Activated CD4-positive, CD25-positive, alpha-beta regulatory T cell treated with anti-CD3 and anti-CD28 coated beads, Interleukin-2, amount 50 U/mL, for 72 hours (primary cell): ENCODE results near the gene BLOC1S1.

Experiments
- DNase-seq: peaks from one replicate; pipeline ENCODE4 v3.0.0; 2021

BLOC1S1 gene

DNA sequence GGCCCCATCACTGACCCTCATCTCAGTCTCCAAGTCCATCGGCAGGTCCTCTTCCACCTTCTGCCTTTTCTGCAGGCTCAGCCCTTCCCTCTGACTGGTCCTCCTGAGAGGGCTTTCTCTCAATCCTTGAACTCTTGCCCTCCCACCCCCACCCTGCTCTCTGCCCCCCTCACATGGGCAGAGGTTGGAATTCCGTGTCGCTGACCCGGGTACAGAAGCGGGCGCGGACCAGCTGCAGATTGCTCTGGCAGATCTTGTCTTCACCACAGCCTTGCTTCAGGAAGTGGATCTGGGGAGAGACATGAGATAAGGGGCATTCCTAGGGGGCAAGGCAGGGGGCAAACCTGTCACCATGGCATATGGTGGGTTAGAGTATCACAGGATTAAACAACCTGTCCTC is 20.5 kb upstream of the BLOC1S1 start:
- no peak for DNase-seq

- peak; percentile 19 for DNase-seq
Observed at GRCh38 chr12:55696141-55696540, 19.7 kb upstream of the BLOC1S1 start.

DNA sequence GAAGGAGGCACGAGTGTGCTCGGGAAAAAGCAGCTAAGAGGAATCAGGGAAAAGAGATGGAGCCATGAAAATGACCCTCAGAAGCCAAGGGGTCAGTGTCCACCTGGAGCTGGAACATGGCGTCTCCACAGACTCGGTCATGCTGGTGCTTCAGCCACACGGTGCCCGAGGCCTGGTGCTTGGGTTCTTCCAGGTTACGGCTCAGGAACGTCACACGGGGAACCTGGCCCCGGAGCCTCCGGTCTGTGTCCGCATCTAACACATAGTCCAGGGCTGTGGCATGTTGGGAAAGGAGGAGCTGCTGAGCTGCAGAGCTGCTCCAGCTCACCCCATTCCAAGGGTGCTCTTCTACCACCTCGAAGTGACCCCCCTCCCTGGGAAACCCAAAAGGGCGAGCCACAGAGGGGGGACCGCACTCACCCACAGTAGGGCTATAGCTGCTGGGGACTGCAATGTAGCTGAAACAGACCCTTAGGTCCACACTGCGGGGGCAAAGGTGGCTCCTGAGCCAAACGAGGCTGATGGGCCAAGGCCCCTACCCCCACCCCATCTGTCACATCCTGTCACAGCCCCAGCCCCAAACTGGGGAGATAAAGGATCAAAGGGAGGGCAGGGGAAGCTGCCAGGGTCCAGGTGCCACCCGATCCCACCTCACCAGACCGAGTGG is 18.9 kb upstream of the BLOC1S1 start:
- peak; percentile 24 for DNase-seq

GRCh38 chr12:55697686-55698085 is 18.2 kb upstream of the BLOC1S1 start:
- DNase-seq = peak; percentile 27

DNA sequence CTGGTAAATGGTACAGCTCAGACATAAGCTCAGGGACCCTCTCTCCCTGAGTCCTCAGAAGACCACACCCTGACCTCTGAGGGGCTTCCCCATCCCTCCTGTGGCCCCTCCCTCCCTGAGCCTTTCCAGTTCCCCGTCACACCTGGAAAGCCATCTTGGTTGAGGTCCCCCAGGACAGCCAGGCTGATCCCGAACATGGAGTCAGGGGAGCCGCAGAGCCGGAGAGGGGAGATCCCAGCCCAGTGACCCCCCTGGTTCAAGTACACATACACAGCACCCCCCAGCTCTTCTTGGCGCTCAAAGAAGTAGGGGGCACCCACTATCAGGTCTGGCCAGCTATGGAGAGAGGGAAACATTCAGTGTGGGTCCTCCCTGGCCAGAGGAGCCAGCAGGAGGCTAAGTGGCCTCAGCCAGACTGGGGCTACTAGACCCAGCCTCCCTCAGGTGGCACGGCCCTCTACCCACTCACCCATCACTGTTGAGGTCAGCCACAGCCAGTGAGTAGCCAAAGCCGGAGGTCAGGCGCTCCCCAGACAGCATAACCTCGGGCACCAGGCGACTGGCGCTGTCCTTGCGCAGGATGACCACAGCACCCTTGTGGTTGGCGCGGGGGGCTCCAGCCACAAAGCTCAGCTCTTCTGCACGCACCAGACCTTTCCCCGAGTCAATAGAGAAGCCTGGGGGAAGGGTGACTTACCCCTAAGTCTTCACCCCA is 17.4 kb upstream of the BLOC1S1 start:
- DNase-seq = no peak

GRCh38 chr12:55698965-55699364 is 16.9 kb upstream of the BLOC1S1 start:
- no peak for DNase-seq

- no peak for DNase-seq
Observed at GRCh38 chr12:55699471-55700055, 16.3 kb upstream of the BLOC1S1 start.

DNA sequence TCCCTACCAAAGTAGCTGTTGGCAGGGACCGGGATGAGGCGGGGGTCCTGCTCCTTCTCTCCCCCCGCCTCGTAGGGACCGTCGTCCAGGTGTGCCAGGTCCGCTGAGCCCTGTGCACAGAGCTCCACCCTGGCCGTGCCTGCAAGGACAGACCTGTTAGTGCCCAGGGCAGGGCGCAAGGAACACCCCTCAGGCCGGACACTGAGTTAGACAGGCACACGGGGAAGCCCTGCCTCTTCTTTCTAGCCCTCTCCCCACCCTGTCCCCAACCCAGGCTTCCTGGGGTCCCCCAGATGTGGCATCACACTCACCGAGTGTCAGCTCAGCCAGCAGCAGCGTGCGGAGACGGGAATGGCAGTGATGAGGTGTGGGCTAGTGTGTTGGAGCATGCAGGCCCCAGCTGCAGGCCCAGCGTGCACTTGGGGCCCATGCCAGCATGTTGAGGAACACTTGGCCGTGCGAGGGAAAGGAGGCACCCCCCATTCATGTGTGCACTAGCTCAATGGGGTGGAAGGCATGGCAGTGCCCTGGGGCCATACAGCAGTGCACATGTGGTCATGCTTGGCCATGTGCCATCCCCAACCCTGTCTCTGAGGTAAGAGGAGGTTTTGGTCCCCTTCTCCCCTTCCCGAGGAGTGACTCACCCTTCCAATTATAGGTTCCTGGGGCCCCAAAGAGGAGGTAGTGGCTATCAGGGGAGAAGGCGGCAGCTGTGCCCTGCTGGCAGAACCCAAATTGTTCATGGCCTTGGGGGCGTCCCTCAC is 15.4 kb upstream of the BLOC1S1 start:
- no peak for DNase-seq

- no peak for DNase-seq
Observed at GRCh38 chr12:55702861-55703260, 13.0 kb upstream of the BLOC1S1 start.

DNA sequence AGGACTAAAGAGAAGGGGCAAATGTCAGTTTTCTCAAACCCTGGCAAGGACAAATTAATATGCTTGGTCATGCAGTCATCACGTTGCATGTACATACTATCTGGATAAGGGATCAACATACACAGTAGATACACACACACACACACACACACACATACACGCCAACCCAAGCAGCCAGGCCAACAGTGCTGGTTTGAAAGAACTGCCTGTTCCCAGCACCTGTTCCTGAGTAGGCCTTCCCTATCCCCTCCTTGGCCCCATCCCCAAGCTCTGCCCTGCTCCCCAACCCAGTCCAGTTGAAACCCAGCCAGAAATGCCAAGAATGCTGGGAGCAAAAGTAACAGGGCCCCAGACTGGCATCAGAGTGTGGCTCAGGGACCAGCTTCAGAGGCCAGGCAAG is 12.6 kb upstream of the BLOC1S1 start:
- no peak for DNase-seq

DNA sequence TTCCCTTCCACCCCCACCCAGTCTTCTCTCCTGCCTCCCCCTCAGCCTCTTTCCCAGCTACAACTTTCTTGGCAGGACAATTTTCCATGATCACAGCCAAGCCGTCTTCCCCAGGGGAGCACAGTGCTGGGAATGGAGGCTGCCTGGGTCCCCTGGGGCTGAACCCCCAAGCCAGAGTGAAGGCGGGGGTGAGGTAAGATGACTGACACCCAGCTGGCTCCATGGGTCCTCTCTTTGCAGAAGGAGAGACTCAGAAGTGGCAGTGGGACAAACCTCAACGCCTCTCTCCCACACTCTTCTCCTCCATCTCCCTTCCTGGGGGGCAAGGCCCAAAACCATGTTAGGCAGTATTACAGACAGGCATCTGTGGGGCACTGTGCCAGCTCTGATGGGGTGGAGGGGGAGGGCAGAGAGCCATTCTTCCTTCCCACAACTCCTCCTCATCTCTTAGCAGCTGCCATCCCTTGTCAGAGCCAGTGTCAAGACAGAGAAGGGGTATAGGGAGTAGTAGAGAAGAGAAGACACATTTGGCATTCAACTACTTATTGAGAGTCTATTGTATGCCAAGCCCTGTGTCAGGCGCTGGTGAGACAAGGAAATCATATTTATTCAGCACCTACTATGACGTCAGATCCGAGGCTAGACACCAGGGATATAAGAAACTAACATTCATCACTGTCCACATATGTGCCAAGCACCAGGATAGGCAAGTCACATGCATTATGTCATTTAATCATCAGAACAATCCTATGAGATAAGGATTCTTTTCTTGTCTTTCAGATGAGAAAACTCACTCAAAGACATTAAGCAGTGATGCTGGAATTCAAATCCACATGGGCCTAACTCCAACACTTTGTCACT is 11.7 kb upstream of the BLOC1S1 start:
- no peak for DNase-seq

DNA sequence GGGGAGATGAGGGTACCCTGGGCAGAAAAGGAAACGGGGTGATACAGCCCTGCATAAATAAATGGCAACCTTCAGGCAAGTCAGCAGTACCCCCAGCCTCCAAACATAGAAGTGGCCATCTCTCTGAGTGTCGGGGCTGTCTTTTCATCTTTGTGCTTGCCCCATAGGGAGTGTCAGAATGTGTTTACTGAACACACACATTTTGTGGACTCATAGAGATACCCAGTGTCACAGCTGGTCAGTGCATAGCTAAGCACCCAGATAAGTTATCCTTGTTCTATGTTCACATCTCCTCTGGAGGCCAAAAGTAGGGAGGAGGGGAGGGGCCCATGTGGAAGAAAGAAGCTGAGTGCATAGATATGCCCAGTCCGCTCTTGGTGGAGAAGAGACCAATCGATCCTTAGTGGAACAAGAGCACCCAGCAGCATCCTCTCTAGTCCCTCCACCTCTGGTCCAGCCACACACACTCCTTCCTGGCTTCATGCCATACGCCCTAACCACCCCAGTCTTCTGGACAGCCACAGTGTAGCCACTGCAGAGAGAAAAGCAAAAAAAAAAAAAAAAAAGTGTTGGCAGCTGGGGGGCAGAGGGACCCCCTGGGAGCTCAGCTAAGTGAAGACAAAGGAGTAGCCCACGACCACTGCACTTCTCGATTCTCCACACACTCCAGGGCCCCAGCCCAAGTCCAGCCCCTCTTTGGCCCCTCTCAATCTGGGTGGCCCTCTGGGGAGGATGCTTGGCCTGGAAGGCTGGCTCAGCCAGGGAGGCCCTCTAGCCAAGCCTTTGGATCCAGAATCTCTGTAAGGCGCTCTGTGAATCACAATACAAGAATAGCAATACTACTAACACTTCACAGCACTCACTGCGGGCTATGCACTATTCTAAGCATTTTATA is 10.8 kb upstream of the BLOC1S1 start:
- DNase-seq = no peak

GRCh38 chr12:55705782-55706402 is 10.0 kb upstream of the BLOC1S1 start:
- DNase-seq = no peak

- DNase-seq = no peak
Observed at GRCh38 chr12:55706568-55707218, 9.2 kb upstream of the BLOC1S1 start.

DNA sequence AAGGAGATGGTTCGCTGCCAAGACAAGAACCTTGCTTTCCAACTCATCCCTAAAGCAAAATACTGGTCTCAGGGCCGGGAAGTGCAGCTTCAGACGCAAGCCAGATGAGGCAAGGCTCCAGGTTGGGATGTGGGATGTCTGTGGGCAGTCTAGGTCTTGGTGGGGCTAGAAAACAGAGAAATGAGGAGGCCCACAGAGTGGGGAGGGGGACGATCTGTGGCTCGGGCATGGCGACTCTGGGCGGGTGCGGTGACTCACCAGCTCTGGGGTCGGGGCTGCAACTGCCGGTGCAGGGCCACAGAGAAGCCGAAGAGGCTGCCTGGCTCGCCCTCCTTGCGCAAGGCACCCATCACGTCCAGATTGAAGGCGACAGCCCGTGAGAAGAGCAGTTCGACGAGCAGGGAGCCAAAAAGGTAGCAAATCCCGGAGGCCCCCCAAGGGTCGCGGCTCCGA is 8.6 kb upstream of the BLOC1S1 start:
- no peak for DNase-seq

- DNase-seq = peak; percentile 57
Observed at GRCh38 chr12:55707841-55708694, 7.8 kb upstream of the BLOC1S1 start, which contains the start of gene ITGA7. Gene ITGA7 (minus strand): TSS chr12:55707904. CDS start chr12:55707682, 222 bp downstream.

GRCh38 chr12:55708695-55709233 is 7.1 kb upstream of the BLOC1S1 start:
- DNase-seq = no peak

DNA sequence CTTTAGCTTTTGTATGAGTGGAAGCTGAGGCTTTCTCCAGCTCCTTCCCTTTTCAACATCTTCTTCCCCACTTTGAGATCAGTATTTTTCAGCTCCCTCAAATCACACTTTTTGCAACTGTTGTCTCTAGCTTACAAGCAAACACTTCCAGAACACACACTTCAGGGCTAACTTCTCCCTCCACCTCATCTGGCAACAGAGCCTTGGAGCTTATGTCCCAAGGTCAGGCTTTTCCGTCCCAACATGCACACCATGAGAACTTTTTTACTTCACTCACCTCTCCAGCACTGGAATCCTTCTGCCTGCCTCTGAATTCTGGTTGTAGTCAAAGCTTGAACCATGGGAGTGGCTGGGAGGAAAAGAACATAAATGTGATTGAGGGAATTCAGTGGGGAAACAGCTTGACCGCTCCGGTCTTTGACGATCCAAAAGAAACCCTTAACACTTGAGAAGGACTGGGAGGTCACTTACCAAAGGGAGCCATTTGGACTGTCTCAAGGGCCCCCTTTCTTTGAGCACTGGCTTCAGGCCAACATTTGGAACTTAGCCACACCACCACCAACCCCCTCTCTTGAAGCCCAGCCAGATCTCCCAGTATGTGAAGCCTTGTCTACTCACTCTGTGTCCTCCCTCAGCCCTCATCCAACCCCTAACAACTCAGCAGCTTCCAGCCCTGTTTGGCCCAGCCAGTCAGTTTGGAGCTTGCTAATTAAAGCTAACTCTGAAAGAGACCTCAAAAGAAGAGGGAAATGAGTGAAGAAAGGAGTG is 3.9 kb upstream of the BLOC1S1 start:
- no peak for DNase-seq
